ENCODE measurements around the gene ATXN2L. TPM values are rescaled to one million over a fixed set of nuclear protein-coding genes. Genes with fewer than 3 reads are reported as not detected.

Gene ATXN2L
- total and polyA plus RNA-seq, 9 donors, result 36.2 to 143 (median 84.6) TPM

DNA sequence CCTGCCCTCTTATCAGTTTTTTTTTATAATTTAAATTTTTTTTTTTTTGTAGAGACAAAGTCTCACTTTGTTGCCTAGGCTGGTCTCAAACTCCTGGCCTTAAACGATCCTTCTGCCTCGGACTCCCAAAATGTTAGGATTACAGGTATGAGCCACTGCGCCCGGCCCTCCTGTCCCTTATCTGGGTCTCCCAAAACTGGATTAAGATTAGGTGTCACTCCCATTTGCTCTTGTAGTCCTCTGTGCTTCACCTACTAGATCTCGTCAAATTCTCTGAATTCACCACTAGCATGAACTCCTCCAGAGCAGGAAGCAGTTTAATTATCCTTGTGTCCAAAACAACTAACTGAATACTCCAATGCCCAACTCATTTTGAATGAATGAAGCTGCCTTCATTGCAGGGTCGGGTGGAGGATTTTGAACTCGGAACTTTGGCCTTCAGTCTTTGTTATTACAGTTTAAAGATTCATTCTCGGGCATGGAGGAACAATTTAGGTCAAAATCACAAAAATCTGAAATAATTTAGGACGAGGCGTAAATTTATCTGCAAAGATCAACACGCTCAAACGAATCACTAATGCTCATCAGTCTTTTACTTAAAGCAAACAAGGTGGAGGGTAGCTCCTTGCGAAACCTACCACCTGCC lies 802 bp upstream of the ATXN2L start:
- Histone ChIP-seq H3K9me3 (no peaks in the 10 kb centered on the region), H3K27ac (peak overlapping the region; percentile 98 to 99), H3K4me1 (ENCODE audit: insufficient read depth) (no peaks in the 10 kb centered on the region), H3K36me3 (no peaks in the 10 kb centered on the region), H3K27me3 (no peaks in the 10 kb centered on the region), H3K4me3 (peak overlapping the region; percentile 100)
- intact Hi-C loops (cut with DNase I), result loop anchor here in 2 of 4 donors (5.0 to 10.0 kb wide), 2 partner anchors 113 to 125 kb away; partner anchors contain the start of gene CD19 (in 1 of the 2)
- peak in 1 of 5 donors; percentile 20 for DNase-seq
- WGBS, 3 donors, result 19 to 24% (median 20%) methylated on average over 13 of the region's 13 CpGs
- TF ChIP-seq CTCF (IDR thresholded peaks at IDR 0.05), result no peak
- no peak for TF ChIP-seq POLR2A (IDR thresholded peaks at IDR 0.05)
- TF ChIP-seq EP300 (IDR thresholded peaks at IDR 0.05), result no peak

- Histone ChIP-seq H3K4me1 (ENCODE audit: insufficient read depth) (no peaks in the 10 kb centered on the region), H3K36me3 (no peaks in the 10 kb centered on the region), H3K9me3 (no peaks in the 10 kb centered on the region), H3K4me3 (peak overlapping the region; percentile 100), H3K27me3 (no peaks in the 10 kb centered on the region), H3K27ac (peak overlapping the region; percentile 98 to 99)
- intact Hi-C loops (cut with DNase I), result loop anchor here in 2 of 4 donors (5.0 to 10.0 kb wide), 2 partner anchors 111 to 124 kb away; partner anchors contain the start of gene CD19 (in 1 of the 2)
- WGBS, 3 donors, result 0 to 1% (median 0%) methylated on average over 22 to 61 of the region's 62 CpGs
- DNase-seq, result no peak
- TF ChIP-seq CTCF (IDR thresholded peaks at IDR 0.05) (no peak), POLR2A (IDR thresholded peaks at IDR 0.05) (no peak), EP300 (IDR thresholded peaks at IDR 0.05) (no peak)
Measured at GRCh38 chr16:28823291-28823872, 583 bp downstream of the ATXN2L start.

DNA sequence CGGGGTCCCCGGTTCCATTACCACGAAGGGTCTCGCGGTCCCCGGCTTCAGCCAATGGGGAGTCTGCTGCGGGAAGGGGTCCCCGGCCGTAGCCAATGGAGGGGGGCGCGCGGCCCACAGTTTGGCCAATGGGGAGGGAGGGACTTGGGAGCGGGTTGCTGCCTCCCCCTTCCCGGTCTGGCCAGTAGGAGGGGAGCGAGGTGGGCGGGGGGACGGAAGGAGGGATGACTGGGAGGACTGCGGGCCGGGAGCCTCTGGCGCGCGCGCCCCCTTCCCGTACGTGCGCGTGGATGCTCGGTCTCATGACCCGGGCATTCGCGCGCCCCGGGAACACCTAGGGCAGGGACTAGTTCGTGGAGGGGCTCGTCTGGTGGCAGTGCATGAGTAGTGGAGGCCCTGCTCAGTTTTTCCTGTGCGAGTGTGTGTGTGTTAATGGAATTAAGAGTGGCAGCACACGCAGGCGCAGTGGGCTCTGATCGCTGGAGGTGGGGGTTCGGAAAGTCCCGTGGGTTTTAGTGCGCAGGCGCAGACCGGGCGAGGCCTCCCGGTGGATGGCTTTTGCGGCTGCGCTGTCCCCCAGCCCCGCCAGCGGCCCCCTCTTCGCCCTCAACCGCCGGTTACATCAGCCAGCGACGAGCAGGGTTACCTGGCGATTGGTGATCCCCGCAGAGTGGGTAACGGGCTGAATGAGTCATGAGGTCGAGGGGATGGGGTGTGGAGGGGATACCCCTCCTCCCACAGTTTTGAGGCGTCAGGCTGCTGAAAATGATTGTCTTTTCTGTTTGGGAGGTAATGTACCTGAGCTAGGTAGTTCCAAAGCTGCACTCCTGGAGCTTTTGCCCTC lies 1.3 kb downstream of the ATXN2L start:
- peak; percentile 97 to 99 (median 98) for DNase-seq
- Histone ChIP-seq H3K4me1 (ENCODE audit: insufficient read depth) (no peaks in the 10 kb centered on the region), H3K27me3 (no peaks in the 10 kb centered on the region), H3K36me3 (no peaks in the 10 kb centered on the region), H3K4me3 (peak overlapping the region; percentile 100), H3K27ac (peak overlapping the region; percentile 98 to 99), H3K9me3 (no peaks in the 10 kb centered on the region)
- 0% methylated on average over 51 to 60 of the region's 60 CpGs for WGBS, 3 donors
- intact Hi-C loops (cut with DNase I), result loop anchor here in 2 of 4 donors (5.0 to 10.0 kb wide), 2 partner anchors 111 to 123 kb away; partner anchors contain the start of gene CD19 (in 1 of the 2)
- TF ChIP-seq EP300 (IDR thresholded peaks at IDR 0.05), result no peak
- peak; percentile 44 for TF ChIP-seq POLR2A (IDR thresholded peaks at IDR 0.05)
- TF ChIP-seq CTCF (IDR thresholded peaks at IDR 0.05), result peak in 2 of 3 donors; percentile 27 to 38

DNA sequence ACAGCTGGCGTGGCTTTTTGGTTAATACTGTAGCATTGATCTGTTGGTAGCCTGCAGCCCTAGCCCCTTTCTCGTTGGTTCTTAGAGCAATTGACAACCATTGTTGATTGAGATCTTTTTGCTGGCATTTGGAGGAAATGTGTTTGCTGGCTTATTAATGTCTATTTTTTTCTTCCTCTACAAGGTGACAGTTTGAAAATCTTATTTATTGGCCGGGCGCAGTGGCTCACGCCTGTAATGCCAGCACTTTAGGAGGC lies 1.8 kb downstream of the ATXN2L start:
- H3K36me3 ChIP-seq, result no peaks in the 10 kb centered on the region

More for the DNA sequence above, 1.8 kb downstream of the ATXN2L start:
- Histone ChIP-seq H3K27ac (peak overlapping the region; percentile 98 to 99), H3K4me1 (ENCODE audit: insufficient read depth) (no peaks in the 10 kb centered on the region), H3K9me3 (no peaks in the 10 kb centered on the region), H3K27me3 (no peaks in the 10 kb centered on the region), H3K4me3 (peak overlapping the region; percentile 100)
- no peak for DNase-seq
- TF ChIP-seq EP300 (IDR thresholded peaks at IDR 0.05) (no peak), CTCF (IDR thresholded peaks at IDR 0.05) (no peak), POLR2A (IDR thresholded peaks at IDR 0.05) (no peak)
- intact Hi-C loops (cut with DNase I), result loop anchor here in 2 of 4 donors (5.0 to 10.0 kb wide), 2 partner anchors 110 to 123 kb away; partner anchors contain the start of gene CD19 (in 1 of the 2)
- 28 to 36% (median 32%) methylated on average over 5 of the region's 5 CpGs for WGBS, 3 donors

Data from ovary (tissue), 9 donors.